Ishikawa (cell line): ENCODE data around the gene RAI1.

Experiments
- CEBPB ChIP-seq: IDR thresholded peaks from 2 replicates; pipeline ENCODE4 v1.6.1; 2012
- CREB1 ChIP-seq: IDR thresholded peaks from 2 replicates; pipeline ENCODE4 v1.6.1; 2012; ENCODE audit warnings: low read depth
- EGR1 ChIP-seq: IDR thresholded peaks from 2 replicates; pipeline ENCODE4 v1.6.1; 2012
- EP300 ChIP-seq: IDR thresholded peaks from 2 replicates; pipeline ENCODE4 v1.6.1; 2012; ENCODE audit warnings: borderline replicate concordance
- FOXM1 ChIP-seq: IDR thresholded peaks from 2 replicates; pipeline ENCODE4 v1.6.1; 2012; ENCODE audit warnings: low read depth, borderline replicate concordance
- NFIC ChIP-seq: IDR thresholded peaks from 2 replicates; pipeline ENCODE4 v1.6.1; 2012
- RAD21 ChIP-seq: IDR thresholded peaks from 2 replicates; pipeline ENCODE4 v1.6.1; 2012; ENCODE audit warnings: low read depth
- TAF1 ChIP-seq: IDR thresholded peaks from 2 replicates; pipeline ENCODE4 v1.6.1; 2012; ENCODE audit warnings: low read depth, mild to moderate bottlenecking
- TCF12 ChIP-seq: IDR thresholded peaks from 2 replicates; pipeline ENCODE4 v1.6.1; 2012; ENCODE audit warnings: low read depth
- TEAD4 ChIP-seq: IDR thresholded peaks from 2 replicates; pipeline ENCODE4 v1.6.1; 2012
- YY1 ChIP-seq: IDR thresholded peaks from 2 replicates; pipeline ENCODE4 v1.6.1; 2012; ENCODE audit warnings: low read depth
- ZBTB7A ChIP-seq: IDR thresholded peaks from 2 replicates; pipeline ENCODE4 v1.6.1; 2012; ENCODE audit warnings: low read depth
- TF ChIP-seq, protein P1 (sequence below): IDR thresholded peaks from 2 replicates; pipeline ENCODE4 v1.6.1; 2012
- TF ChIP-seq, protein P2 (sequence below): IDR thresholded peaks from 2 replicates; pipeline ENCODE4 v1.6.1; 2012
- TF ChIP-seq, protein P3 (sequence below): IDR thresholded peaks from 2 replicates; pipeline ENCODE4 v1.6.1; 2012; ENCODE audit warnings: low read depth, mild to moderate bottlenecking

RAI1 gene

DNA sequence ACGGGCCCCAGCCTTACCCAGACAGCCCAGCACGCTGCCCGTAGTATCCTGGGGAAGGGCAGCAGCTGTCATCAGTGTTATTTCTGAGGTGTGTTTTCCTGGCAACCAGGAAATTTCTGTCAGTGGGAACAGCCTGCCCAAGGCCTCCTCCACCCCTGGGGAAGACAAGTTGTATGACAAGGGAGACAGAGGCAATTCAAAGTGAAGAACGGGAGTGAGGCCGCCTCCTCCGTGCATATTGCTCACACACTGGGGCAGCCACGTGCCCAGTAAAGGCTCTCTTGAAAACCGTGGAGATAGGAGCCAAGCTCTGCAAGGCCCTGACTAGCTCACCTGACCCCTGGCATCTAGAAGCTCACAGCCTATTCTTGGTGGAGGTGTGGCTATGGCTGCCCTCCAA is 57.6 kb downstream of the RAI1 start:
- no peak for TF ChIP-seq ZBTB7A
- TF ChIP-seq, protein P1, sequence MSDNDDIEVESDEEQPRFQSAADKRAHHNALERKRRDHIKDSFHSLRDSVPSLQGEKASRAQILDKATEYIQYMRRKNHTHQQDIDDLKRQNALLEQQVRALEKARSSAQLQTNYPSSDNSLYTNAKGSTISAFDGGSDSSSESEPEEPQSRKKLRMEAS, result no peak
- TF ChIP-seq CEBPB, result no peak
- TF ChIP-seq TEAD4, result no peak
- no peak for TF ChIP-seq RAD21
- no peak for TF ChIP-seq FOXM1
- TF ChIP-seq, protein P2, sequence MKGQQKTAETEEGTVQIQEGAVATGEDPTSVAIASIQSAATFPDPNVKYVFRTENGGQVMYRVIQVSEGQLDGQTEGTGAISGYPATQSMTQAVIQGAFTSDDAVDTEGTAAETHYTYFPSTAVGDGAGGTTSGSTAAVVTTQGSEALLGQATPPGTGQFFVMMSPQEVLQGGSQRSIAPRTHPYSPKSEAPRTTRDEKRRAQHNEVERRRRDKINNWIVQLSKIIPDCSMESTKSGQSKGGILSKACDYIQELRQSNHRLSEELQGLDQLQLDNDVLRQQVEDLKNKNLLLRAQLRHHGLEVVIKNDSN, result no peak
- no peak for TF ChIP-seq YY1
- TF ChIP-seq, protein P3, sequence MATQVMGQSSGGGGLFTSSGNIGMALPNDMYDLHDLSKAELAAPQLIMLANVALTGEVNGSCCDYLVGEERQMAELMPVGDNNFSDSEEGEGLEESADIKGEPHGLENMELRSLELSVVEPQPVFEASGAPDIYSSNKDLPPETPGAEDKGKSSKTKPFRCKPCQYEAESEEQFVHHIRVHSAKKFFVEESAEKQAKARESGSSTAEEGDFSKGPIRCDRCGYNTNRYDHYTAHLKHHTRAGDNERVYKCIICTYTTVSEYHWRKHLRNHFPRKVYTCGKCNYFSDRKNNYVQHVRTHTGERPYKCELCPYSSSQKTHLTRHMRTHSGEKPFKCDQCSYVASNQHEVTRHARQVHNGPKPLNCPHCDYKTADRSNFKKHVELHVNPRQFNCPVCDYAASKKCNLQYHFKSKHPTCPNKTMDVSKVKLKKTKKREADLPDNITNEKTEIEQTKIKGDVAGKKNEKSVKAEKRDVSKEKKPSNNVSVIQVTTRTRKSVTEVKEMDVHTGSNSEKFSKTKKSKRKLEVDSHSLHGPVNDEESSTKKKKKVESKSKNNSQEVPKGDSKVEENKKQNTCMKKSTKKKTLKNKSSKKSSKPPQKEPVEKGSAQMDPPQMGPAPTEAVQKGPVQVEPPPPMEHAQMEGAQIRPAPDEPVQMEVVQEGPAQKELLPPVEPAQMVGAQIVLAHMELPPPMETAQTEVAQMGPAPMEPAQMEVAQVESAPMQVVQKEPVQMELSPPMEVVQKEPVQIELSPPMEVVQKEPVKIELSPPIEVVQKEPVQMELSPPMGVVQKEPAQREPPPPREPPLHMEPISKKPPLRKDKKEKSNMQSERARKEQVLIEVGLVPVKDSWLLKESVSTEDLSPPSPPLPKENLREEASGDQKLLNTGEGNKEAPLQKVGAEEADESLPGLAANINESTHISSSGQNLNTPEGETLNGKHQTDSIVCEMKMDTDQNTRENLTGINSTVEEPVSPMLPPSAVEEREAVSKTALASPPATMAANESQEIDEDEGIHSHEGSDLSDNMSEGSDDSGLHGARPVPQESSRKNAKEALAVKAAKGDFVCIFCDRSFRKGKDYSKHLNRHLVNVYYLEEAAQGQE, result no peak
- no peak for TF ChIP-seq TAF1
- no peak for TF ChIP-seq EGR1
- no peak for TF ChIP-seq EP300
- no peak for TF ChIP-seq TCF12
- TF ChIP-seq NFIC, result no peak
- TF ChIP-seq CREB1, result no peak

DNA sequence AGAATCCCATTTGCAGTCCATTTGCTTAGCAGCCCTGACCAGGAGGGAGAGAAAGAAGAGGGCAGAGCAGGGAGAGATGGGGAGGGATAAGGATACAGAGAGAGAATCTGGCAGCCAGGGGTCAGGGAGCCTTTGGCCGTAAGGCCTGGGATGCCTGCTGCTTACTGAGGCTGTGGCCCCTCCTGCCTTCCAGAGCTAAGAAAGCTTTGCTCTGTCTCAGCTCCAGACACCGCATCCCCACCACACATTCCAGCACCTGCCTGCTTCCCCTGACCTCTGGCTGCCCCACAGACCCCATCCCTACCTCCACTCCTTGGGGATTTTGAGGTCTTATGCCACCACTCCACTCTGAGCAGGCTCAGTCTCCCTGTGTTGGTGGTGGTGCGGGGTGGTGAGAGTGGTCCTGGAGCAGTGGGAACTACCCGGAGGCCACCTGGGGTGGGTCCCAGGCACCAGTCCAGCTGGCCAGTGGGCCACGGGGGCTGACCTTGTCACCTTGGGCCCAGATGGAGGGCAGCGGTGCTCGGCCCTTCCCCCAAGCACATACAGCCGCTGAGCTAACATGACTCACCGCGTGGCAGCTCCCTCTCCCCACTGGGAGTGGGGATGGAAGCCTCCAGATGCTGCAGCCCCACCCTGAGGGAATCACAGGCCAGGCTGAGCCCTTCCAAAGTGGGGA is 58.3 kb downstream of the RAI1 start:
- no peak for TF ChIP-seq YY1
- TF ChIP-seq, protein P3, result no peak

DNA sequence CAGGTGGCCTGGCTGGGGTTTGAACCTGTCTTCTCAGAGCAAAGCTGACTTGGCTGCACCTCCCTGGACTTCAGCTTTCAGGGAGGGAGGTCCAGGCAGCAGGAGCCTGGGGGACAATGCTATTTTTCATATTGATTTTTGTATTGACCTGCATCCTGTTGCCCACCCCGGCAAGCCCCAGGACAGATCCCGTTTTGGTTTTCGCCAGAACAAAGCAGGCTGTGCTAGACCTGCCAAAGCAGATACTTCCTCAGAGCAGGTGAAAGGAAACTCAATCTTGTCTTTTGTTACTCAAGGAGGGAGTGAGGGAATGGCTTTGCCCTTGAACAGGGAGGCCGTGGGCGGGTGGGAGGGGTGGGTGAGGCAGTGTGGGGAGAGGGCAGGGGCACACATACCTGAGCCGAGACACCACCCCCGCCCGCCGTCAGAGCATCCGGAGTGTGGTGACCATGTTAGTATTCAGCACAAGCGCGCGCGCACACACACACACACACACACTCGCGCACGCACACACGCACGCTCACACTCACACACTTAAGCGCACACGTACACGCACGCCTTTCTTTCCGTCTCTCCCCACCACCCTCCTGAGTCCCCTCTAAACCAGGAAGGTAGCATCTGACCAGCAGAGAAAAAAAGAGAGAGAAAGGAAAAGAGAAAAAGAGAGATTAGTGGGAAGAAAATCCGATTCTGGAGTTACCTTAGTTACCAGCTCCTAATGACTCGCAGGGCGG is 59.5 kb downstream of the RAI1 start:
- TF ChIP-seq, protein P2, result peak; percentile 16; the same call in 1 of the 2 replicates
- no peak for TF ChIP-seq RAD21
- TF ChIP-seq, protein P3, result no peak

DNA sequence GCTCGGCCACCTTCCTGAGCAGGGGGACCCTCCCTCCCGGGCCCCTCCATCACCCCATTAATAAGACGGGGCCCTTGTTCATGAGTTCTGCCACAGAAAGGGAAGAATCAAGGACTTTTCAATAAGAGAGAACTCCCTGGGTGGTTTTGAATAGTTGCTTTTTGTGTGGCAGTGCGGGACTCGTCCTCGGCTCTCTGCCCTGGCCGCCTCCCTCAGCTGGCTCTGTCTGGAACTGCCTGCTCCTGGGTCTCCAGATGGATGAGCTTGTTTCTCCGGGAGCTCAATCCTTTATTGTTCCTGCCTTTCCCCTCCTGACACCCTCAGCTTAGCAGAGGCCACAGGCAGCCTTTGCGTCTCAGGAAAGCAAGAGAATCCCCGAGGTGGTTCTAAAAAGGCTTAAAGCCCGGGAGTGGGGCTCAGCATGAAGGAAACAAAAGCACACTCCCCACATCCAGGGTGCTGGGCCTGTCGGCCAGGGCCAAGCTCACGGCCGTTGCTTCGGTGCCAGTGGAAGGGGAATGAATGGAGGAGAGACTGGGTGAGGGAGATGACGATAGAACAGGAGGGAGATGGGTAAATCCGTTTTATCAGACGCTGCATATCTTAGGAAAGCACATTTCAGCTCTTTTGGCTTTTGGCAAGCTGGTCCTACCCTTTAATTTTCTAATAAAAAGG is 60.2 kb downstream of the RAI1 start:
- no peak for TF ChIP-seq NFIC
- TF ChIP-seq CEBPB, result no peak

DNA sequence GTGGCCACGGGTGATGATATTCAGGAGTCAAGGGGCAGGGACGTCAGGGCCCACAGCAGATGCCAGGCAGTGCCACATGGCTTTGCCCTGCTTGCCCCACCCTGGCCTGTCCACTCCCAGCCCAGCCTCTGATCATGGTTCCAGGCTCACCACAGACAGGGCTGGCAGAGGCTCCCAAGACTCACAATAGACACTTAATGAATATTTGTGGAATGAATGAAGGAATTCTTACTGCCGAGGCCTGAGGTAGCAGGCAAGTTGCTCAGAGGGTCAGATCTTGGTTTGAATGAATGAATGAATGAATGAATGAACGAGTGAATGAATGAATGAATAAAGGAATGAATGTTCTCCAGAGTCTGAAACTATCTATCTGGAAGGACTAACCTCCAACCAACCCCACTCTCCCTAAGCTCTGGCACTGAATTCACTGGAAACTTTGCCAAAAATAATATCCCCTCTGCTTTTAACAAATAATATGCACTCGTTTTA is 60.9 kb downstream of the RAI1 start:
- TF ChIP-seq YY1 (no peak), TAF1 (no peak), EP300 (no peak), EGR1 (no peak), NFIC (no peak), RAD21 (no peak), CEBPB (no peak), CREB1 (no peak), ZBTB7A (no peak), TCF12 (no peak), TEAD4 (no peak), FOXM1 (no peak)
- TF ChIP-seq, protein P1, result no peak
- TF ChIP-seq, protein P3, result no peak
- TF ChIP-seq, protein P2, result no peak
